K562 (cell line): ENCODE measurements around the gene AGPAT3. TPM values are rescaled to one million over a fixed set of nuclear protein-coding genes. Genes with fewer than 3 reads are reported as not detected.

Experiments used
- CBFA2T3 ChIP-seq: fragments of 450-650 bp; IDR thresholded peaks from 2 replicates; pipeline ENCODE4 v1.6.1; 2017
- CUX1 ChIP-seq: fragments of 200-800 bp; sonication (Bioruptor generic); IDR thresholded peaks from 2 replicates; pipeline ENCODE4 v1.6.1; 2016; ENCODE audit warnings: missing genetic modification characterization, missing compliant biosample characterization
- DDX20 ChIP-seq: fragments of 450-650 bp; IDR thresholded peaks from 2 replicates; pipeline ENCODE4 v1.6.1; 2016; ENCODE audit warnings: missing genetic modification characterization, low read depth, mild to moderate bottlenecking, missing compliant biosample characterization, moderate library complexity
- NFE2 ChIP-seq: IDR thresholded peaks from 2 replicates; pipeline ENCODE4 v1.6.1; 2014; ENCODE audit warnings: antibody characterized with exemption, low read depth
- ZFP1 ChIP-seq: fragments of 450-650 bp; formaldehyde crosslinking; IDR thresholded peaks from 2 replicates; pipeline ENCODE4 v1.4.0; 2020; ENCODE audit warnings: mild to moderate bottlenecking, mixed read lengths
- polyA plus RNA-seq, 8 experiments: library from polyadenylated mRNA; depleted of rRNA in 4 of 8; stranded (reverse) in 5 of 8; unstranded in 3 of 8; fragments of >200 nt; fragmentation: Nextera tagmentation in 2 of 8; fragmentation: Illumina TruSeq in 1 of 8; extraction: Ambion mirVana in 2 of 8; extraction: Trizol in 1 of 8; gene quantifications; 2 replicates each; pipeline versions ENCODE4 v1.2.1 to v1.2.3, GENCODE V29; 2011 to 2014; ENCODE audit warnings: inconsistent platforms in 1 of 8, missing spikeins in 1 of 8
- total RNA-seq, 7 experiments: library from RNA; depleted of rRNA in 6 of 7; stranded (reverse); fragments of >200 nt in 6 of 7; fragmentation: Illumina TruSeq in 2 of 7; extraction: Trizol in 2 of 7; gene quantifications; 2 replicates each; pipeline versions ENCODE4 v1.2.1 to v1.2.3, GENCODE V29; 2011 to 2021; ENCODE audit warnings: low replicate concordance in 1 of 7

The AGPAT3 gene
- total and polyA plus RNA-seq, 9 of the 15 experiments (the other 6 are each of a cell fraction or from before 2014, with no cell fraction given) = 1.5 to 88.4 (median 35.7) TPM

- TF ChIP-seq CUX1 (CRISPR knock-in tag) = no peak
- no peak for TF ChIP-seq NFE2
- no peak for TF ChIP-seq DDX20 (tag)
- no peak for TF ChIP-seq CBFA2T3
- TF ChIP-seq ZFP1 (CRISPR knock-in tag) = no peak
- TF ChIP-seq, all 486 proteins: peak for 0
Measured at GRCh38 chr21:43954896-43955295, 89.9 kb downstream of the AGPAT3 start (continued).
